Measurements from ENCODE around the gene NUCKS1. TPM values are rescaled to one million over a fixed set of nuclear protein-coding genes. Genes with fewer than 3 reads are reported as not detected.

NUCKS1 gene
- total RNA-seq, 4 donors from 2014 or later = 130 to 180 (median 138) TPM

DNA sequence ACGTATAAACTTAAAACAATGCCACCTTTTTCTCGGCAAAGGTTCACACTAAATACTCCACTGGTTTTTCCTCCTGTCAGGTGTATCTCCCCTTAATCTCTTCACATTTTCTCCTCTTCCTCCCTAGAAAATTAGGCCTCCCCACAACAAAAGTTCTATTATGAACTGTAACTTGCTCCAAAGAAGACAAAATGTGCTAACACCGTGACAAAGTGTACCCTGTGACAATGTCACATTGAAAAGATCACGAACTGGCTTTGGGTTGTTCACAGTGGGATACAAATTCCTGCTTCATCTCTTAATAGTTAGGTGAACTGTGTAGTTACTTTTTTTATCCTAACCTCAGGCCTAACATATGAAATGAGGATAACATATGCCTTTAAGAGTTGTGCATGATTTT, 6.0 kb downstream of the NUCKS1 start:
- no peak overlapping the region for H3K27ac ChIP-seq
- no peak for ATAC-seq
- no peak overlapping the region for H3K4me3 ChIP-seq
- no peaks in the 10 kb centered on the region for H3K9me3 ChIP-seq
- peaks cover 0 to 9% of the 10 kb centered on the region in 2 donors for H3K36me3 ChIP-seq
- H3K27me3 ChIP-seq = no peaks in the 10 kb centered on the region
- 44 to 53% methylated on average over 4 of the region's 4 CpGs for WGBS, 2 donors (ENCODE audit: low coverage in 1 of 2)
- TF ChIP-seq CTCF (IDR thresholded peaks at IDR 0.05) = no peak
- TF ChIP-seq POLR2A (IDR thresholded peaks at IDR 0.05) = no peak
- no peak for TF ChIP-seq EP300 (IDR thresholded peaks at IDR 0.05)
- no peak for TF ChIP-seq POLR2AphosphoS5 (IDR thresholded peaks at IDR 0.05)
- peaks cover 3 to 84% (median 16%) of the 10 kb centered on the region in 3 donors for H3K4me1 ChIP-seq

GRCh38 chr1:205741681-205742080, 8.3 kb downstream of the NUCKS1 start:
- H3K9me3 ChIP-seq = no peaks in the 10 kb centered on the region
- WGBS, 2 donors (ENCODE audit: low coverage in 1 of 2) = 31 to 45% methylated on average over 1 of the region's 1 CpG
- no peaks in the 10 kb centered on the region for H3K27me3 ChIP-seq
- H3K4me3 ChIP-seq = no peak overlapping the region
- H3K36me3 ChIP-seq = peaks cover 0 to 13% of the 10 kb centered on the region in 2 donors
- ATAC-seq = no peak
- peaks cover 0 to 90% (median 6%) of the 10 kb centered on the region in 3 donors for H3K4me1 ChIP-seq
- no peak overlapping the region for H3K27ac ChIP-seq
- TF ChIP-seq POLR2AphosphoS5 (IDR thresholded peaks at IDR 0.05) = no peak
- no peak for TF ChIP-seq EP300 (IDR thresholded peaks at IDR 0.05)
- no peak for TF ChIP-seq POLR2A (IDR thresholded peaks at IDR 0.05)
- no peak for TF ChIP-seq CTCF (IDR thresholded peaks at IDR 0.05)

DNA sequence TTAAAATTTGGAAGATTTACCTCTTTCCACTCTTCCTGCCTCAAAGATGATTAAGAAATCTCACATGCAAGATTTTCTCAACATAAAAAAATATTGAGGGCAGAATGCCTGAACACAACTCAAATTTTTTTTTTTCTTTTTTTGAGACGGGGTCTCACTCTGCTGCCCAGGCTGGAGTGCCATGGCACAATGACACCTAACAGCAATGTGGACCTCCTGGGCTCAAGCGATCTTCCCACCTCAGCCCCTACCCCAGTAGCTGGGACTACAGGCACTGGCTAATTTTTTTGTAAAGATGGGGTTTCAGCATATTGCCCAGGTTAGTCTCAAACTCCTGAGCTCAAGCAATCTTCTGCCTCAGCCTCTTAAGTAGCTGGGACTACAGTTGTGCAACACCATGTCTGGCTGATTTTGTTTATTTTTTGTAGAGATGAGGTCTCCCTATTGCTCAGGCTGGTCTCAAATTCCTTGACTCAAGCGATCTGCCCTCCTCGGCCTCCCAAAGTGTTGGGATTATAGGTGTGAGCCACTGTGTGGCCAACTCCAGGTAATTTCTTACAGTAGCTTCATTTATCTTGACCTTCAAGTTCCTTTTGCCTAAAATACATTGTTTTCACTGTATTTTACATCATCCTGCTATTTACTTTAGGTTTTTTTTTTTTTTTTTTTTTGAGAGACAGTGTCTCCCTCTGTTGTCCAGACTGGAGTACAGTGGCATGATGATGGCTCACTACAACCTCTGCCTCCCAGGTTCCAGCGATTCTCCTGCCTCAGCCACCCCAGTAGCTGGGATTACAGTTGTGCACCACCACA, 10.4 kb downstream of the NUCKS1 start:
- Histone ChIP-seq H3K27ac (no peak overlapping the region), H3K9me3 (no peaks in the 10 kb centered on the region), H3K36me3 (peaks cover 0 to 21% of the 10 kb centered on the region in 2 donors), H3K4me1 (peaks cover 0 to 74% (median 3%) of the 10 kb centered on the region in 3 donors), H3K27me3 (no peaks in the 10 kb centered on the region), H3K4me3 (no peak overlapping the region)
- 70 to 93% methylated on average over 2 to 4 of the region's 5 CpGs for WGBS, 2 donors (ENCODE audit: low coverage in 1 of 2)
- TF ChIP-seq EP300 (IDR thresholded peaks at IDR 0.05) = no peak
- no peak for TF ChIP-seq CTCF (IDR thresholded peaks at IDR 0.05)
- no peak for TF ChIP-seq POLR2A (IDR thresholded peaks at IDR 0.05)
- no peak for TF ChIP-seq POLR2AphosphoS5 (IDR thresholded peaks at IDR 0.05)
- ATAC-seq = peak; percentile 34

- no peaks in the 10 kb centered on the region for H3K9me3 ChIP-seq
- no peak overlapping the region for H3K27ac ChIP-seq
- H3K27me3 ChIP-seq = no peaks in the 10 kb centered on the region
- 70 to 73% methylated on average over 1 of the region's 1 CpG for WGBS, 2 donors (ENCODE audit: low coverage in 1 of 2)
- peaks cover 0 to 17% of the 10 kb centered on the region in 2 donors for H3K36me3 ChIP-seq
- no peak overlapping the region for H3K4me3 ChIP-seq
- TF ChIP-seq CTCF (IDR thresholded peaks at IDR 0.05) (no peak), POLR2A (IDR thresholded peaks at IDR 0.05) (no peak), POLR2AphosphoS5 (IDR thresholded peaks at IDR 0.05) (no peak), EP300 (IDR thresholded peaks at IDR 0.05) (no peak)
- H3K4me1 ChIP-seq = peaks cover 0 to 70% (median 3%) of the 10 kb centered on the region in 3 donors
- ATAC-seq = no peak
Measured at GRCh38 chr1:205735218-205735617, 14.8 kb downstream of the NUCKS1 start.
